GM12878 (cell line): Measurements from ENCODE around the gene RREB1. TPM values are rescaled to one million over a fixed set of nuclear protein-coding genes. Genes with fewer than 3 reads are reported as not detected.

Source experiments
- BMI1 ChIP-seq: fragments of 450-650 bp; IDR thresholded peaks from 2 replicates; pipeline ENCODE4 v1.6.1; 2016; ENCODE audit warnings: mild to moderate bottlenecking, moderate library complexity, borderline replicate concordance
- TARDBP ChIP-seq: IDR thresholded peaks from 2 replicates; pipeline ENCODE4 v1.6.1; 2016; ENCODE audit warnings: borderline replicate concordance
- ZBTB40 ChIP-seq: fragments of 450-650 bp; IDR thresholded peaks from 2 replicates; pipeline ENCODE4 v1.6.1; 2016; ENCODE audit warnings: mild to moderate bottlenecking, moderate library complexity, borderline replicate concordance
- polyA plus RNA-seq, 11 experiments: library from polyadenylated mRNA; depleted of rRNA in 4 of 11; unstranded in 6 of 11; stranded (reverse) in 5 of 11; fragments of >200 nt; fragmentation: Nextera tagmentation in 4 of 11; fragmentation: Illumina TruSeq in 1 of 11; extraction: Ambion mirVana in 4 of 11; extraction: Trizol in 1 of 11; gene quantifications; 1 replicate in 1 of 11; 2 replicates in 10 of 11; pipeline versions ENCODE4 v1.2.1 to v1.2.3, GENCODE V29; 2011 to 2016; ENCODE audit warnings: inconsistent platforms in 2 of 11, missing spikeins in 2 of 11, low read depth in 1 of 11
- total RNA-seq, 4 experiments: library from RNA; depleted of rRNA in 3 of 4; stranded (reverse); fragments of >200 nt in 3 of 4; fragmentation: Illumina TruSeq in 1 of 4; extraction: Trizol in 1 of 4; gene quantifications; 2 replicates each; pipeline versions ENCODE4 v1.2.1 to v1.2.3, GENCODE V29; 2013 to 2021
- TF ChIP-seq, protein P1 (sequence below): IDR thresholded peaks from 2 replicates; pipeline ENCODE4 v1.6.1; 2012; ENCODE audit warnings: mild to moderate bottlenecking, low read depth, low read length
- TF ChIP-seq, protein P2 (sequence below), 3 experiments: IDR thresholded peaks in 2 of 3; conservative IDR thresholded peaks in 1 of 3; 2 replicates each; pipeline ENCODE4 v1.5.1; 2011; ENCODE audit warnings: low read depth in 3 of 3, low read length in 3 of 3, mild to moderate bottlenecking in 3 of 3, control low read depth in 2 of 3, moderate library complexity in 2 of 3, inconsistent platforms in 1 of 3, mixed read lengths in 1 of 3; ENCODE audit not compliant: control insufficient read depth in 2 of 3, insufficient read depth in 1 of 3; ENCODE audit errors: extremely low read depth in 1 of 3

Gene RREB1
- total and polyA plus RNA-seq, 10 of the 15 experiments (the other 5 are each of a cell fraction or from before 2014, with no cell fraction given) = 1.9 to 30.3 (median 8.6) TPM

- no peak for TF ChIP-seq ZBTB40
- TF ChIP-seq, protein P1, sequence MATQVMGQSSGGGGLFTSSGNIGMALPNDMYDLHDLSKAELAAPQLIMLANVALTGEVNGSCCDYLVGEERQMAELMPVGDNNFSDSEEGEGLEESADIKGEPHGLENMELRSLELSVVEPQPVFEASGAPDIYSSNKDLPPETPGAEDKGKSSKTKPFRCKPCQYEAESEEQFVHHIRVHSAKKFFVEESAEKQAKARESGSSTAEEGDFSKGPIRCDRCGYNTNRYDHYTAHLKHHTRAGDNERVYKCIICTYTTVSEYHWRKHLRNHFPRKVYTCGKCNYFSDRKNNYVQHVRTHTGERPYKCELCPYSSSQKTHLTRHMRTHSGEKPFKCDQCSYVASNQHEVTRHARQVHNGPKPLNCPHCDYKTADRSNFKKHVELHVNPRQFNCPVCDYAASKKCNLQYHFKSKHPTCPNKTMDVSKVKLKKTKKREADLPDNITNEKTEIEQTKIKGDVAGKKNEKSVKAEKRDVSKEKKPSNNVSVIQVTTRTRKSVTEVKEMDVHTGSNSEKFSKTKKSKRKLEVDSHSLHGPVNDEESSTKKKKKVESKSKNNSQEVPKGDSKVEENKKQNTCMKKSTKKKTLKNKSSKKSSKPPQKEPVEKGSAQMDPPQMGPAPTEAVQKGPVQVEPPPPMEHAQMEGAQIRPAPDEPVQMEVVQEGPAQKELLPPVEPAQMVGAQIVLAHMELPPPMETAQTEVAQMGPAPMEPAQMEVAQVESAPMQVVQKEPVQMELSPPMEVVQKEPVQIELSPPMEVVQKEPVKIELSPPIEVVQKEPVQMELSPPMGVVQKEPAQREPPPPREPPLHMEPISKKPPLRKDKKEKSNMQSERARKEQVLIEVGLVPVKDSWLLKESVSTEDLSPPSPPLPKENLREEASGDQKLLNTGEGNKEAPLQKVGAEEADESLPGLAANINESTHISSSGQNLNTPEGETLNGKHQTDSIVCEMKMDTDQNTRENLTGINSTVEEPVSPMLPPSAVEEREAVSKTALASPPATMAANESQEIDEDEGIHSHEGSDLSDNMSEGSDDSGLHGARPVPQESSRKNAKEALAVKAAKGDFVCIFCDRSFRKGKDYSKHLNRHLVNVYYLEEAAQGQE = no peak
- TF ChIP-seq, protein P2, sequence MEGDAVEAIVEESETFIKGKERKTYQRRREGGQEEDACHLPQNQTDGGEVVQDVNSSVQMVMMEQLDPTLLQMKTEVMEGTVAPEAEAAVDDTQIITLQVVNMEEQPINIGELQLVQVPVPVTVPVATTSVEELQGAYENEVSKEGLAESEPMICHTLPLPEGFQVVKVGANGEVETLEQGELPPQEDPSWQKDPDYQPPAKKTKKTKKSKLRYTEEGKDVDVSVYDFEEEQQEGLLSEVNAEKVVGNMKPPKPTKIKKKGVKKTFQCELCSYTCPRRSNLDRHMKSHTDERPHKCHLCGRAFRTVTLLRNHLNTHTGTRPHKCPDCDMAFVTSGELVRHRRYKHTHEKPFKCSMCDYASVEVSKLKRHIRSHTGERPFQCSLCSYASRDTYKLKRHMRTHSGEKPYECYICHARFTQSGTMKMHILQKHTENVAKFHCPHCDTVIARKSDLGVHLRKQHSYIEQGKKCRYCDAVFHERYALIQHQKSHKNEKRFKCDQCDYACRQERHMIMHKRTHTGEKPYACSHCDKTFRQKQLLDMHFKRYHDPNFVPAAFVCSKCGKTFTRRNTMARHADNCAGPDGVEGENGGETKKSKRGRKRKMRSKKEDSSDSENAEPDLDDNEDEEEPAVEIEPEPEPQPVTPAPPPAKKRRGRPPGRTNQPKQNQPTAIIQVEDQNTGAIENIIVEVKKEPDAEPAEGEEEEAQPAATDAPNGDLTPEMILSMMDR (IDR thresholded peaks at IDR 0.05 in 2 of 3, conservative IDR thresholded peaks at IDR 0.05 in 1 of 3; ENCODE audit: control insufficient read depth in 2 of 3, extremely low read depth in 1 of 3, insufficient read depth in 1 of 3, low read depth in 3 of 3, low read length in 3 of 3) = no peak
- no peak for TF ChIP-seq TARDBP
- no peak for TF ChIP-seq BMI1
Observed at GRCh38 chr6:7196019-7196402, 88.2 kb downstream of the RREB1 start (continued).
